ENCODE data around the gene PAX2.
A peak's percentile ranks its signal among the peaks of the same experiment; 100 is the strongest.

PAX2 gene

DNA sequence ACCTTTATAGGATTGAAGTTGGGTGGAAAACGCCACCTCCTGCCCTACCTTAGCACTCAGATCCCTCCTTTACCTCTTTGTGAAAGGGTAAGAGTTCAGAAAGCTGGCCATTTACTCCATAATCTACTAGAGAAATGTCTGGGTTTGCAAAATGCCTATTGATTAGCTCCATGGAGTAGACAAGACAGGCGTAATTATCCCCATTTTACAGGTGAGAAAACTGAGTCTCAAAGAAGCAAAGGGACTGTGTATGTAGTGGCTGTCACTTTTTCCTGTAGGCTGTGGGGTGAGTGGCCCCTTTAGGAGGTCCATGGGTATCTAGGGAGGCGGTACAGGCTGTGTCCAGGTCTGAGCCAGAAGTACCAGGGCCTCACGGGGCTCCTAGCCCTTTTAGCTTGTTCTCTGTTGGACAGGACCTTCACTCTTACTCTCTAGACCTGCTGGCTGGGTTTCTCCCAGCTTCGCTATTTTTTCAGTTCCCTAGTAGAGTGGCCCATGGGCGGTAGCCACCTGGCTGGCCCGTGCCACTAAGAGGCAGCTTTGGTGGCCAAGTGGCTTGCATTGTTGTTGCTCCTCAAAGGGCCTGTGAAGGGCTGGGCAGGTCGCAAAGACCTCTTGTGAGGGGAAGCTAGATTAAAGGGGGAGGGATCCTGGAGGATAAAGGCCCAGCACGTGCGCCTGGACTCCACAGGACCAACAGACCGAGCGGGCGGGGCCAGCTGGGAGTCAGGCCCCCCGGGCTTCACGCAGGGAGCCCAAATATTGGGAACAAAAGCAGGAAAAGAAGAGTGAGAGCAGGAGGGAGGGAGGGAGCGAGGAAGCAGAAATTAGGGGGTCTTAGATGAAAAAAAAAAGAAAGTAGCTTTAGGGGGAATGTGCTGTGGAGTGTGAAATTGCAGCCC lies 4.7 kb upstream of the PAX2 start:
- H3K4me3 ChIP-seq (ENCODE audit: low read depth, low read length) = no peak overlapping the region
- no peak for DNase-seq (ENCODE audit: low read depth)
- TF ChIP-seq, protein P1, sequence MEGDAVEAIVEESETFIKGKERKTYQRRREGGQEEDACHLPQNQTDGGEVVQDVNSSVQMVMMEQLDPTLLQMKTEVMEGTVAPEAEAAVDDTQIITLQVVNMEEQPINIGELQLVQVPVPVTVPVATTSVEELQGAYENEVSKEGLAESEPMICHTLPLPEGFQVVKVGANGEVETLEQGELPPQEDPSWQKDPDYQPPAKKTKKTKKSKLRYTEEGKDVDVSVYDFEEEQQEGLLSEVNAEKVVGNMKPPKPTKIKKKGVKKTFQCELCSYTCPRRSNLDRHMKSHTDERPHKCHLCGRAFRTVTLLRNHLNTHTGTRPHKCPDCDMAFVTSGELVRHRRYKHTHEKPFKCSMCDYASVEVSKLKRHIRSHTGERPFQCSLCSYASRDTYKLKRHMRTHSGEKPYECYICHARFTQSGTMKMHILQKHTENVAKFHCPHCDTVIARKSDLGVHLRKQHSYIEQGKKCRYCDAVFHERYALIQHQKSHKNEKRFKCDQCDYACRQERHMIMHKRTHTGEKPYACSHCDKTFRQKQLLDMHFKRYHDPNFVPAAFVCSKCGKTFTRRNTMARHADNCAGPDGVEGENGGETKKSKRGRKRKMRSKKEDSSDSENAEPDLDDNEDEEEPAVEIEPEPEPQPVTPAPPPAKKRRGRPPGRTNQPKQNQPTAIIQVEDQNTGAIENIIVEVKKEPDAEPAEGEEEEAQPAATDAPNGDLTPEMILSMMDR (IDR thresholded peaks at IDR 0.05; ENCODE audit: control insufficient read depth, extremely low read depth, insufficient read depth) = no peak

DNA sequence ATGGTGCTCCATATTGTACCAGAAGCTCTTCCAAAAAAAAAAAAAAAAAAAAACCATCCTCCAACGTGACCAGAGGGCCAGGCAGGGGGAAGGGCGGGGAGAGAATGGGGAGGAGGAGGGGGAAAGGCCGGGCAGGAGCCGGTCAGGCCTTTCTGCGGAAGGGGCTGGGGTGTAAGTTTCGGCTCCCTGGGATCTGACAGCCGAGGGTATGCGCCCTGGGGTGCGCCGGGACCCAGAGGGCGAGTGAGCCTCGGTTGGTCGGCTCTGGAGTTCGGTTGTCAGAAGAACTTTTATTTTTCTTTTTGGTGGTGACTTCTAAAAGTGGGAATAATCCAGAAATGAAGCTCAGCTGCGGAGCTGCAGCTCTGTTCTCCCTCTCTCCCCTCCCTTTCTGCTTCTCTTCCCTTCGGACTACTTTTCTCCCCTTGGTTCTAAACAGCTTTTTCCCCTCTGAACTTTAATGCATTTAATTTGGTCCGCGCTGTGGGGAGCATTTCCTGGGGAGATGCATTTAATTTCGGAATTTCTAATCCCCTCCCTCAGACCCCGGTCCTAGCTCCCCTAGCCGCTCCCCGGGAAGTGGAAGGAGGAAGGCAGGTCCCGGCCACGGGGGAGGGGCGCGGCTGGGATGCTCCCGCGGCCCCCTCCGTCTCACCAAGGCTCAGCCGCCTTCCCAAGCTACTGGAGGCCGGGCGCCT lies 3.9 kb upstream of the PAX2 start:
- DNase-seq (ENCODE audit: low read depth) = no peak
- H3K4me3 ChIP-seq (ENCODE audit: low read depth, low read length) = no peak overlapping the region
- TF ChIP-seq, protein P1 (IDR thresholded peaks at IDR 0.05; ENCODE audit: control insufficient read depth, extremely low read depth, insufficient read depth) = no peak

DNA sequence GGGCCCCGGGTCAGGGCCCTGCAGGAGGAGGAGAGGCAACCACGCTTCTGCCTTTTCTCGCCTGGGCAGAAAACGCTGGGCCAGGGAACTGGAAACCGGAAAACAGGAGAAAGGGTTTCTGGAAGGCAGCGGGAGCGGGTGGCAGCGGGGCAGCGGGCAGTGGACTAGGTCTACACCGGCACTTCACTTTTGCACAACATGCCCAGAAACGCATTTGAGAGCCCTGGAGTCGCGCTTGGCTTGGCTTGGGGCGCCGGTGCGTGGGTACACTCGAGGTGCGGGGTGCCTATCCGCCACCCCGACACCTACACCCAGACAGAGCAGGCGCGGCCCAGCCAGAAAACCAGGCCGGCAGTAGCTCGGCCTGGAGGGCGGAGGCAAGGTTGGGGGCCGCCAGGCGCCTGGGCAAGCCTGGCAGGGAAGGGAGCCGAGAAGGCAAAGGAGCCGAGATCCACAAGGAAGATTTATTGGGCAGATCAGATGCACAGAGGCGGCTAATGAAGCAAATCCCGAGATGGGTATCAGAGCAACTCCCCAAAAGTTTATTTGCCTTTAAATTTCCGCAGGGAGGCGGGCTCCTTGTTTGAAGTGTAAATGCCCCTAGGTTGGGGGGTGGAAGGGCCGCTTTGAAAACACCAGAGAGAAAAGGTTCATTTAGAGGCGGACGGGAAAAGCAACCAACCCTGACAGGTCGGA lies 3.2 kb upstream of the PAX2 start:
- TF ChIP-seq, protein P1 (IDR thresholded peaks at IDR 0.05; ENCODE audit: control insufficient read depth, extremely low read depth, insufficient read depth) = no peak
- DNase-seq (ENCODE audit: low read depth) = no peak
- no peak overlapping the region for H3K4me3 ChIP-seq (ENCODE audit: low read depth, low read length)

DNA sequence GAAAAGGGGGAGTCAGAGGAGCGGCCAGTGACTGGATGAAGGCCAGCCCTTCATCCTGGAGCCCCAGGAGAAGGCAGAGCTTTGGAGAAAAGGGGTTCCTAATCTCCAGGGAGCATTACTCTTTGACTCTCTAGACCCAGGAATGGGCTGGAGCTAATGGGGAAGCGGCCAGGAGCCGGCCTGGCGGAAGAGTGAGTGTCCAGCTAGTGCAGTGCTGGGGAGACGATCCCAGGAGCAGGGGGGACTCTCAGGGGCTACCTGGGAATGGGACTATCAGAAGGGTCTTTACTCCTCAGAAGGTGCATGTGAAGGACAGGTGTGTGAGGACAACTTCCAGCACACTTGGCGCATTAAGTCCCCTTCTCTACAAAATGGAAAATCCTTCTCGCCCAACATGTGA lies 2.4 kb upstream of the PAX2 start:
- DNase-seq (ENCODE audit: low read depth) = no peak
- TF ChIP-seq, protein P1 (IDR thresholded peaks at IDR 0.05; ENCODE audit: control insufficient read depth, extremely low read depth, insufficient read depth) = no peak

DNA sequence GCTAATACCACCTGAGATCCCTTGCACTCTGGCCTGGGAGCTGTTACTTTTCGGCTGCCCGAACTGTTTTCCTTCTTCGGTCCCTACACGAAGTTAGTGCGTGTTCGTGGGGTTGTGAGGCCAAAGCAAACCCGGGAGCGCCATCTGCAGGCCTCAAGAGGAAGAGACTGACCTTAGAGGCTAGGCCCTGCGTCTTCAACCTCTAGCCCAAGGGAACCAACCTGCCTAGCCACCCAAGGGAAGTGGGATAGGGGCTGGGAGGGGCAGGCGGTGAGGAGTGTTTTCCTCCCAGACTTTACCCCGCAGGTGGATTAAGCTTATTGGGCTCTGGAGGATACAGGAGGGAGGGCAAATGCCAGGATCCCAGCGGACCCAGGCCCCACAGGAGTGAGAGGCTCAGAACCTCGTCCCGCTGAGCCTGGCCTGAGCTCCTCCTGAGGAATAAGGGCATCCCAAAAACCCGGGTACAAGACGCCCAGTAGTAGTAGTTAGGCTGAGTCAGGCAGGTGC lies 1.7 kb upstream of the PAX2 start:
- TF ChIP-seq, protein P1 (IDR thresholded peaks at IDR 0.05; ENCODE audit: control insufficient read depth, extremely low read depth, insufficient read depth) = peak; percentile 55
- DNase-seq (ENCODE audit: low read depth) = no peak
- H3K4me3 ChIP-seq (ENCODE audit: low read depth, low read length) = no peak overlapping the region

More for the DNA sequence above, 2.4 kb upstream of the PAX2 start:
- no peak overlapping the region for H3K4me3 ChIP-seq (ENCODE audit: low read depth, low read length)

DNA sequence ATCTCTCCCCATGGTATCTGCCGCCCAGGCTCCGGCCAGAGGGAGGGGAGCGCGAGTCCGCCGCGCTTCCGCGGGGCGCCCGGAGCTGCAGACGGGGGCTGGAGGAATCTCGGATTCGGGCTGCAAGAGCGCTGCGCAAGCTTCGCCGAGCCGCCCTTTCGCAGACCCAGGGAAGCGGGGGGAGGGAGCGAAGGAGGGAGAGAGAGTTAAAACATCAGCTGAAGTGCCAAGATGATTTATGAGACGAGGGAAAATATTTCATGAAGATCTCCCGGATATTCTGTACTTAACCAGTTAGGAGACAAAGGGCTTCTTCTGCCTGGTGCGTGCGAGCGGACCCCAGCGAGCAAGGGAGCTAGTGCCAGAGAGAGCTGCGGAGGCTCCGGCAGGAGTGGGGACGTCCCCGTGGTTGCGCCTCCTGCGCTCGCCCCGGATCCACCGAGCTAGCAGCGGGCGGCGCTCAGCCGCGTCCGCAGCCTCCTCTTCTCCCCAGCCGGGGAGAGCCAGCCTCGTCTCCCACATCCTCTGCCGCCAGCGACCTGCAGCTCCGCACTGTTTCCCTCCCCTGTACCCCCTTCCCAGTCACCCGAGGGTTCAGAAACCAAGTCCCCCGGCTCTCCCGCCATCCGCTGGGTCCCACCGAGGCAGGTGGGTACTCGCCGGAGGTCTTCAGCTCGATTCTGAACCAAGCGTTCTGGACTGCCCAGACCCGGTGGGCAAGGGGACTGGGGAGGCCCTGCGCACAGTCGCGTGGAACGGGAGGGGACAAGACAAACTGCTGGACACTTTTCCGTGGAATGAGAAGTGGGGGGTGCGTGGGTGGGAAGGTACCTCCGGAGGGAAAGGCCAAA lies 1.0 kb upstream of the PAX2 start:
- H3K4me3 ChIP-seq (ENCODE audit: low read depth, low read length) = no peak overlapping the region
- no peak for DNase-seq (ENCODE audit: low read depth)
- TF ChIP-seq, protein P1 (IDR thresholded peaks at IDR 0.05; ENCODE audit: control insufficient read depth, extremely low read depth, insufficient read depth) = no peak
